ENCODE data around the gene IL31RA. TPM values are rescaled to one million over a fixed set of nuclear protein-coding genes. Genes with fewer than 3 reads are reported as not detected.

Gene IL31RA
- total and polyA plus RNA-seq, 2 experiments from 2014 or later, result not detected

GRCh38 chr5:55919625-55920024 is 68.5 kb downstream of the IL31RA start:
- Histone ChIP-seq H3K27ac (no peak overlapping the region), H3K4me3 (no peak overlapping the region), H3K27me3 (no peaks in the 10 kb centered on the region), H3K9me3 (ENCODE audit: low read depth) (no peaks in the 10 kb centered on the region), H3K4me1 (ENCODE audit: low read depth) (peaks cover 7% of the 10 kb centered on the region), H3K36me3 (no peaks in the 10 kb centered on the region)
- DNase-seq (ENCODE audit: low read depth in 1 of 2, low spot score in 1 of 2), result no peak
- TF ChIP-seq, protein P1, sequence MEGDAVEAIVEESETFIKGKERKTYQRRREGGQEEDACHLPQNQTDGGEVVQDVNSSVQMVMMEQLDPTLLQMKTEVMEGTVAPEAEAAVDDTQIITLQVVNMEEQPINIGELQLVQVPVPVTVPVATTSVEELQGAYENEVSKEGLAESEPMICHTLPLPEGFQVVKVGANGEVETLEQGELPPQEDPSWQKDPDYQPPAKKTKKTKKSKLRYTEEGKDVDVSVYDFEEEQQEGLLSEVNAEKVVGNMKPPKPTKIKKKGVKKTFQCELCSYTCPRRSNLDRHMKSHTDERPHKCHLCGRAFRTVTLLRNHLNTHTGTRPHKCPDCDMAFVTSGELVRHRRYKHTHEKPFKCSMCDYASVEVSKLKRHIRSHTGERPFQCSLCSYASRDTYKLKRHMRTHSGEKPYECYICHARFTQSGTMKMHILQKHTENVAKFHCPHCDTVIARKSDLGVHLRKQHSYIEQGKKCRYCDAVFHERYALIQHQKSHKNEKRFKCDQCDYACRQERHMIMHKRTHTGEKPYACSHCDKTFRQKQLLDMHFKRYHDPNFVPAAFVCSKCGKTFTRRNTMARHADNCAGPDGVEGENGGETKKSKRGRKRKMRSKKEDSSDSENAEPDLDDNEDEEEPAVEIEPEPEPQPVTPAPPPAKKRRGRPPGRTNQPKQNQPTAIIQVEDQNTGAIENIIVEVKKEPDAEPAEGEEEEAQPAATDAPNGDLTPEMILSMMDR (IDR thresholded peaks at IDR 0.05; ENCODE audit: low read depth, low read length), result no peak

GRCh38 chr5:55920784-55921183 is 69.6 kb downstream of the IL31RA start:
- Histone ChIP-seq H3K9me3 (ENCODE audit: low read depth) (no peaks in the 10 kb centered on the region), H3K4me3 (no peak overlapping the region), H3K4me1 (ENCODE audit: low read depth) (peaks cover 7% of the 10 kb centered on the region), H3K27me3 (no peaks in the 10 kb centered on the region), H3K36me3 (no peaks in the 10 kb centered on the region), H3K27ac (no peak overlapping the region)
- TF ChIP-seq, protein P1 (IDR thresholded peaks at IDR 0.05; ENCODE audit: low read depth, low read length), result peak; percentile 44
- DNase-seq (ENCODE audit: low read depth in 1 of 2, low spot score in 1 of 2), result no peak

DNA sequence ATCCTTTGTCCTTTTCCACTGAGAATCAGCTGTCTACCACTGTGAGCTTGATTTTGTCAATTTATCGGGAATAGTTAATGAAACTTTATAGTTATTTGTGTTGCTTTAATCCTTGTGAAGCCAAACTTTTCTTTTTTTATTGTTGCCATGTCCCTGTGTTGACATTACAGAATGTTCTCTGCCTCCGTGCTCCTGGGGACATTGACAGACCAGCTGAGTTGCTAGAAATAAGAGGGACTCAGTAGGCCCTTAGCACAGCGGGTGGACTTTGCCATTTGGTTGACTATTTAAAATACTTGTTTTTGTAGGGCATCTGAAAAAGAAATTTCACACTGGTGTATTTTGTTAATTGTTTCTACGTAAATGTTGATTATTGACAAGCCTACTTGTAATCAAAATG is 70.5 kb downstream of the IL31RA start:
- Histone ChIP-seq H3K27me3 (no peaks in the 10 kb centered on the region), H3K9me3 (ENCODE audit: low read depth) (no peaks in the 10 kb centered on the region), H3K27ac (no peak overlapping the region), H3K4me1 (ENCODE audit: low read depth) (peaks cover 7% of the 10 kb centered on the region), H3K36me3 (no peaks in the 10 kb centered on the region), H3K4me3 (no peak overlapping the region)
- TF ChIP-seq, protein P1 (IDR thresholded peaks at IDR 0.05; ENCODE audit: low read depth, low read length), result no peak
- no peak for DNase-seq (ENCODE audit: low read depth in 1 of 2, low spot score in 1 of 2)

DNA sequence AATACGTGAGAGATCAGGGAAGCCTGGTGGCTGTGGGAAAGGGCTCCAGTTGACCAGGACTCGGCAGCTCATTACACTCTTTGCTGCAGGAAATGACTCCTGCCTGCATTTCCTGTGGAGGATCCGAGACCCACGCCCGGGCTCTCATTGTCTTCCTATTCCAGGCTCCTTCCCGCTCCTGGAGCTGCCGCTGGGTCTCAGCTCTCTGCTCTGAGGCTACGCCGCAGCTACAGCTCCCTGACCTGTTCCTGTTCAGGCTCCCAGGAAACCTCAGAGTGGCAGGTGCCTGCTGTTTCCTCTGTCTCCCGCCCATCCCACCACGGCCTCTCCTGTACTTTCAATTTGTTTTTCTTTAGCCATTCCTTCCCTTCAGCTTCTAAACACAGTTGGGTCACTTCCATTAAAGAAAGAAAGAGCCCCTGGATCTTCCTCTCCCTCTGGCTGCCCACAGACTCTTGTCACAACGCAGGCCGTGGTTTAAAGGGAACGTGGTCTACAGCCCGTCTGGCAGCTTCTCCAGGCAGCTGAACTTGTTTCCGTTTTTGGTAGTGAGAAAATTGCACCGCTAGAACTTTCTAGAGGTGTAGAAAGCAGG is 72.1 kb downstream of the IL31RA start:
- Histone ChIP-seq H3K36me3 (no peaks in the 10 kb centered on the region), H3K27me3 (no peaks in the 10 kb centered on the region), H3K9me3 (ENCODE audit: low read depth) (no peaks in the 10 kb centered on the region), H3K4me1 (ENCODE audit: low read depth) (no peaks in the 10 kb centered on the region), H3K4me3 (no peak overlapping the region), H3K27ac (no peak overlapping the region)
- DNase-seq (ENCODE audit: low read depth in 1 of 2, low spot score in 1 of 2), result no peak
- TF ChIP-seq, protein P1 (IDR thresholded peaks at IDR 0.05; ENCODE audit: low read depth, low read length), result no peak

- Histone ChIP-seq H3K9me3 (ENCODE audit: low read depth) (no peaks in the 10 kb centered on the region), H3K4me3 (no peak overlapping the region), H3K36me3 (no peaks in the 10 kb centered on the region), H3K27ac (no peak overlapping the region), H3K27me3 (no peaks in the 10 kb centered on the region), H3K4me1 (ENCODE audit: low read depth) (no peaks in the 10 kb centered on the region)
- TF ChIP-seq, protein P1 (IDR thresholded peaks at IDR 0.05; ENCODE audit: low read depth, low read length), result no peak
- no peak for DNase-seq (ENCODE audit: low read depth in 1 of 2, low spot score in 1 of 2)
Observed at GRCh38 chr5:55923865-55924500, 72.8 kb downstream of the IL31RA start.
